Adrenal gland (tissue), 12 donors: ENCODE results near the gene SPINK4. TPM values are rescaled to one million over a fixed set of nuclear protein-coding genes. Genes with fewer than 3 reads are reported as not detected.

Experiments
- DNase-seq, 7 donors: peaks; one replicate each; pipeline ENCODE4 v3.0.0-alpha.2; 2019 to 2020
- H3K27ac ChIP-seq, 5 donors: fragments of 200-600 bp; sonication (generic) in 4 of 5; 1 replicate in 3 of 5; 2 replicates in 2 of 5; pipeline versions ENCODE4 v1.5.1 to v1.8.0; 2016 to 2020; ENCODE audit warnings: mild to moderate bottlenecking in 1 of 5
- H3K27me3 ChIP-seq: fragments of 200-600 bp; 2 replicates; pipeline ENCODE4 v1.8.0; 2021
- H3K36me3 ChIP-seq, 2 donors: fragments of 200-600 bp; replicated peaks in 1 of 2; 1 replicate in 1 of 2; 2 replicates in 1 of 2; pipeline versions ENCODE4 v1.5.1 to v1.8.0; 2018 to 2022
- H3K4me1 ChIP-seq, 2 donors: fragments of 200-600 bp; replicated peaks in 1 of 2; 1 replicate in 1 of 2; 2 replicates in 1 of 2; pipeline versions ENCODE4 v1.5.1 to v1.8.0; 2018 to 2021
- H3K4me3 ChIP-seq, 4 donors: fragments of 200-600 bp; sonication (generic) in 3 of 4; one replicate each; pipeline ENCODE4 v1.5.1; 2016 to 2018
- H3K9me3 ChIP-seq, 3 donors: fragments of 200-600 bp; sonication (generic) in 1 of 3; replicated peaks in 1 of 3; 1 replicate in 2 of 3; 2 replicates in 1 of 3; pipeline versions ENCODE4 v1.5.1 to v1.8.0; 2016 to 2021
- POLR2A ChIP-seq, 2 donors: fragments of 450-650 bp; IDR thresholded peaks; one replicate each; pipeline ENCODE4 v1.6.1; 2017; ENCODE audit warnings: antibody characterized with exemption in 2 of 2, mild to moderate bottlenecking in 2 of 2, moderate library complexity in 1 of 2
- WGBS, 4 donors: extraction: QIAGEN DNeasy Blood & Tissue Kit in 2 of 4; methylation state at CpG; one replicate each; pipeline versions ENCODE4 v1.1.5 to v1.1.7; 2013 to 2017; 5-methylcytosine and 5-hydroxymethylcytosine counted together
- intact Hi-C, 2 donors: fragments of 100-400 bp; cut with DNase I; formaldehyde crosslinking; loops; one replicate each; pipeline versions ENCODE4 v1.14.1 to v1.15.0; 2022 to 2023
- polyA plus RNA-seq, 3 donors: library from polyadenylated mRNA; stranded (reverse); fragments of 200-250 nt in 2 of 3; fragments of 350-450 nt in 1 of 3; fragmentation: Illumina TruSeq in 1 of 3; extraction: RNeasy Lipid Tissue Mini Kit (QIAGEN cat#74804) in 1 of 3; gene quantifications; one replicate each; pipeline ENCODE4 v1.2.3, GENCODE V29; 2013 to 2014
- total RNA-seq, 9 donors: library from RNA; depleted of rRNA in 4 of 9; stranded (reverse); fragments of >200 nt in 4 of 9; fragments of 120-200 nt in 1 of 9; fragmentation: NEBNext Ultra II Directional in 1 of 9; extraction: Animal tissue kit (Norgen Biotek cat#: 25700) in 1 of 9; gene quantifications; one replicate each; pipeline versions ENCODE4 v1.1.0 to v1.2.4, GENCODE V29; 2013 to 2023
- TF ChIP-seq, protein P1 (sequence below), 6 experiments: fragments of 450-650 bp in 4 of 6; fragments of 200-600 bp in 2 of 6; sonication (generic) in 1 of 6; IDR thresholded peaks; 1 replicate in 5 of 6; 2 replicates in 1 of 6; pipeline versions ENCODE4 v1.5.1 to v1.8.0; 2016 to 2021; ENCODE audit warnings: antibody characterized with exemption in 6 of 6, mild to moderate bottlenecking in 2 of 6, moderate library complexity in 1 of 6
- donor health status: healthy with polysubstance abuse.
- donor health status: Bipolar disorder and iron deficiency.
- donor health status: DM: yes; HTN: yes; CAD: no.
- donor health status: DM: no; HTN: no; CAD: no.
- donor health status: DM: no; HTN: no; CAD: no.
- donor health status: DM: yes; HTN: yes; CAD: no.

The SPINK4 gene
- total and polyA plus RNA-seq, 12 donors = 1.7 to 12.0 (median 4.3) TPM; not detected in 7

- Histone ChIP-seq H3K27ac (no peak overlapping the region), H3K4me1 (peaks cover 5% of the 10 kb centered on the region in 2 donors), H3K27me3 (no peaks in the 10 kb centered on the region), H3K9me3 (no peaks in the 10 kb centered on the region), H3K4me3 (no peak overlapping the region), H3K36me3 (no peaks in the 10 kb centered on the region)
- TF ChIP-seq, protein P1, sequence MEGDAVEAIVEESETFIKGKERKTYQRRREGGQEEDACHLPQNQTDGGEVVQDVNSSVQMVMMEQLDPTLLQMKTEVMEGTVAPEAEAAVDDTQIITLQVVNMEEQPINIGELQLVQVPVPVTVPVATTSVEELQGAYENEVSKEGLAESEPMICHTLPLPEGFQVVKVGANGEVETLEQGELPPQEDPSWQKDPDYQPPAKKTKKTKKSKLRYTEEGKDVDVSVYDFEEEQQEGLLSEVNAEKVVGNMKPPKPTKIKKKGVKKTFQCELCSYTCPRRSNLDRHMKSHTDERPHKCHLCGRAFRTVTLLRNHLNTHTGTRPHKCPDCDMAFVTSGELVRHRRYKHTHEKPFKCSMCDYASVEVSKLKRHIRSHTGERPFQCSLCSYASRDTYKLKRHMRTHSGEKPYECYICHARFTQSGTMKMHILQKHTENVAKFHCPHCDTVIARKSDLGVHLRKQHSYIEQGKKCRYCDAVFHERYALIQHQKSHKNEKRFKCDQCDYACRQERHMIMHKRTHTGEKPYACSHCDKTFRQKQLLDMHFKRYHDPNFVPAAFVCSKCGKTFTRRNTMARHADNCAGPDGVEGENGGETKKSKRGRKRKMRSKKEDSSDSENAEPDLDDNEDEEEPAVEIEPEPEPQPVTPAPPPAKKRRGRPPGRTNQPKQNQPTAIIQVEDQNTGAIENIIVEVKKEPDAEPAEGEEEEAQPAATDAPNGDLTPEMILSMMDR (IDR thresholded peaks at IDR 0.05) = no peak
- no peak for TF ChIP-seq POLR2A (IDR thresholded peaks at IDR 0.05)
- intact Hi-C loops = loop anchor here in 1 of 2 donors (10.0 kb wide), 2 partner anchors 65 to 835 kb away; partner anchors contain the start of gene NFX1
- no peak for DNase-seq
- 81 to 90% (median 85%) methylated on average over 7 to 9 of the region's 9 CpGs for WGBS, 4 donors
These were observed 10.4 kb upstream of the SPINK4 start for GRCh38 chr9:33229359-33230114.

- intact Hi-C loops = loop anchor here in 1 of 2 donors (10.0 kb wide), 2 partner anchors 64 to 836 kb away; partner anchors contain the start of gene NFX1
- WGBS, 4 donors = 80 to 86% (median 81%) methylated on average over 12 to 13 of the region's 13 CpGs
- no peak for DNase-seq
These were observed 9.0 kb upstream of the SPINK4 start for GRCh38 chr9:33230756-33231622.

GRCh38 chr9:33231623-33231942 lies 8.4 kb upstream of the SPINK4 start:
- Histone ChIP-seq H3K36me3 (no peaks in the 10 kb centered on the region), H3K9me3 (no peaks in the 10 kb centered on the region), H3K4me3 (no peak overlapping the region), H3K4me1 (no peaks in the 10 kb centered on the region), H3K27me3 (no peaks in the 10 kb centered on the region), H3K27ac (no peak overlapping the region)
- 89 to 100% (median 94%) methylated on average over 2 of the region's 2 CpGs for WGBS, 4 donors
- intact Hi-C loops = loop anchor here in 1 of 2 donors (10.0 kb wide), 2 partner anchors 63 to 837 kb away; partner anchors contain the start of gene NFX1
- TF ChIP-seq, protein P1 (IDR thresholded peaks at IDR 0.05) = no peak
- TF ChIP-seq POLR2A (IDR thresholded peaks at IDR 0.05) = no peak
- DNase-seq = no peak

More at GRCh38 chr9:33230756-33231622, 9.0 kb upstream of the SPINK4 start:
- no peak overlapping the region for H3K27ac ChIP-seq
- no peaks in the 10 kb centered on the region for H3K27me3 ChIP-seq
- H3K9me3 ChIP-seq = no peaks in the 10 kb centered on the region
- no peaks in the 10 kb centered on the region for H3K4me1 ChIP-seq
- TF ChIP-seq POLR2A (IDR thresholded peaks at IDR 0.05) = no peak
- TF ChIP-seq, protein P1 (IDR thresholded peaks at IDR 0.05) = no peak
- no peak overlapping the region for H3K4me3 ChIP-seq
- H3K36me3 ChIP-seq = no peaks in the 10 kb centered on the region

DNA sequence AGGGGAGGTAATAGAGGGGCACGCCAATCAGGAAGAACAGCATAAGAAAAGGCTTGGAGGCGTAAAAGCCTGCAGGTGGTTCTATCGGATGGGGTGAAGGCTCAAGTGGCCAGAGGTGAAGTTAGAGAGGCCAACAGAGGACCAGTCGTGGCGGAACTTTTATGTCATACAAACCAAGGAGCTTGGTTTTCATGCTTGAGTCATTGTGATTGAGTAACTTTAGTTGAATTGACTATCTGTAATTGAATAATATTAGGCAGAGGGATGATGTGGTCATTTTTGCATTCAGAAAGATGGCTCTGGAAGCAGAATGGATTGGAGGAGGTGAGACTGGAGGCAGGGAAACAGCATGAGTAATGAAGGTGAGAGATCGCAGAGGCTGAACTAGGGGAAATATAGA lies 7.2 kb upstream of the SPINK4 start:
- intact Hi-C loops = loop anchor here in 1 of 2 donors (10.0 kb wide), 2 partner anchors 62 to 838 kb away; partner anchors contain the start of gene NFX1
- Histone ChIP-seq H3K4me3 (no peak overlapping the region), H3K27ac (no peak overlapping the region), H3K27me3 (no peaks in the 10 kb centered on the region), H3K36me3 (no peaks in the 10 kb centered on the region), H3K9me3 (no peaks in the 10 kb centered on the region), H3K4me1 (no peaks in the 10 kb centered on the region)
- 86 to 94% (median 90%) methylated on average over 6 of the region's 6 CpGs for WGBS, 4 donors
- no peak for TF ChIP-seq POLR2A (IDR thresholded peaks at IDR 0.05)
- TF ChIP-seq, protein P1 (IDR thresholded peaks at IDR 0.05) = no peak
- DNase-seq = no peak
